ENCODE measurements around the gene PIK3R4.

- TF ChIP-seq POLR2A (IDR thresholded peaks at IDR 0.05) (no peak), POLR2AphosphoS5 (IDR thresholded peaks at IDR 0.05) (peak; percentile 16)
- TF ChIP-seq, protein P1, sequence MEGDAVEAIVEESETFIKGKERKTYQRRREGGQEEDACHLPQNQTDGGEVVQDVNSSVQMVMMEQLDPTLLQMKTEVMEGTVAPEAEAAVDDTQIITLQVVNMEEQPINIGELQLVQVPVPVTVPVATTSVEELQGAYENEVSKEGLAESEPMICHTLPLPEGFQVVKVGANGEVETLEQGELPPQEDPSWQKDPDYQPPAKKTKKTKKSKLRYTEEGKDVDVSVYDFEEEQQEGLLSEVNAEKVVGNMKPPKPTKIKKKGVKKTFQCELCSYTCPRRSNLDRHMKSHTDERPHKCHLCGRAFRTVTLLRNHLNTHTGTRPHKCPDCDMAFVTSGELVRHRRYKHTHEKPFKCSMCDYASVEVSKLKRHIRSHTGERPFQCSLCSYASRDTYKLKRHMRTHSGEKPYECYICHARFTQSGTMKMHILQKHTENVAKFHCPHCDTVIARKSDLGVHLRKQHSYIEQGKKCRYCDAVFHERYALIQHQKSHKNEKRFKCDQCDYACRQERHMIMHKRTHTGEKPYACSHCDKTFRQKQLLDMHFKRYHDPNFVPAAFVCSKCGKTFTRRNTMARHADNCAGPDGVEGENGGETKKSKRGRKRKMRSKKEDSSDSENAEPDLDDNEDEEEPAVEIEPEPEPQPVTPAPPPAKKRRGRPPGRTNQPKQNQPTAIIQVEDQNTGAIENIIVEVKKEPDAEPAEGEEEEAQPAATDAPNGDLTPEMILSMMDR (IDR thresholded peaks at IDR 0.05) = no peak
Observed at GRCh38 chr3:130662501-130662996, 84.1 kb downstream of the PIK3R4 start.
